GM21528 (cell line): ENCODE data around the gene SERPINF2.
"Not testable (repeated sequence)": the region's sequence is repeated elsewhere in the genome, so short reads cannot be mapped to it uniquely, and the experiment has no call there.

Source experiments
- ATAC-seq: cut with Tn5 transposase; IDR thresholded peaks from one replicate; pipeline ENCODE4 v1.9.1; 2021; ENCODE audit warnings: mild to moderate bottlenecking, moderate library complexity; ENCODE audit not compliant: unreplicated experiment, low FRiP score

SERPINF2 gene

DNA sequence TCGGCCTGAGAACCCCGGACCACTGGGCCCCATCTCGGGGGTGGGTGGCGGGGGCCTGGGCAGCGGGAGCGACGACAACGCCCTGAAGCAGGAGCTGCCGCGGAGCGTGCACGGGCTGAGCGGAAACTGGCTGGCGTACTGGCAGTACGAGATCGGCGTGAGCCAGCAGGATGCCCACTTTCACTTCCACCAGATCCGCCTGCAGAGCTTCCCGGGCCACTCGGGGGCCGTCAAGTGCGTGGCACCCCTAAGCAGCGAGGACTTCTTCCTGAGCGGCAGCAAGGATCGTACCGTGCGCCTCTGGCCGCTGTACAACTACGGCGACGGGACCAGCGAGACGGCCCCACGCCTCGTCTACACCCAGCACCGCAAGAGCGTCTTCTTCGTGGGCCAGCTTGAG, 8.9 kb upstream of the SERPINF2 start:
- ATAC-seq, result no peak

DNA sequence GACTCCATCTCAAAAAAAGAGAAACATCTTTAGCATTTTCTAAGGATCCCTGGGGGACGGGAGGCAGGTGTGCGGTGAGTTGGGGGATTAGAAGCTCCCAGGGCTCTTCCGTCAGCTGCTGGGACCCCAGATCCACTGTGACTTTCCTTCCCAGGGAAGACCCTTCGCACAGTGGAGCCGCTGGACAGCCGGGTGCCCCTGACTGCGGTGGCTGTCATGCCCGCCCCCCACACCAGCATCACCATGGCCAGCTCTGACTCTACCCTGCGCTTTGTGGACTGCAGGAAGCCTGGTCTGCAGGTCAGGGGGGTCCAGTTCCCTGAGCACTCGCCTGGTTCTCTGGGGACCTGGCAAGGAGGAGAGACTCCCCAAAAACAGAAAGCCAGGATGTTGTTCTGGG, 7.3 kb upstream of the SERPINF2 start:
- ATAC-seq, result no peak

DNA sequence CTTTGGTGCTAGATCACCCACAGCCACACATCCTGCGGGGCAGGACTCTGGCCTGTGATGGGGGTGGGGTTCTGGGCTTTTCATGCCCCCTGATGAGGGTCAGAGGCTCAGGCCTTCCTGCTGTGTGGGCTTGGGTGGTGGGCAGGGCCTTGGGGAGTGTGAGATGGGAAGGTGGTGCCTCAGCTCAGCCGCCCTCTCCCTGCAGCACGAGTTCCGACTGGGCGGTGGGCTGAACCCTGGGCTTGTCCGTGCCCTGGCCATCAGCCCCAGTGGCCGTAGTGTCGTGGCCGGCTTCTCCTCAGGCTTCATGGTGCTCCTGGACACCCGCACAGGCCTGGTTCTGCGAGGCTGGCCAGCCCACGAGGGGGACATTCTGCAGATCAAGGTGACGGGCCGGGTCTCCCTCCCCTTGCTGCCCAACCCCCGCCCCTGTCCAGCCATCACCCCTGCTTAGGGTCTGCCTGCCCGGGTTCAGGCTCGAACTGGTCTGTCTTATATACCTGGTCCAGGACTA, 6.8 kb upstream of the SERPINF2 start:
- ATAC-seq, result no peak

GRCh38 chr17:1736348-1737281, 6.1 kb upstream of the SERPINF2 start:
- ATAC-seq, result no peak

DNA sequence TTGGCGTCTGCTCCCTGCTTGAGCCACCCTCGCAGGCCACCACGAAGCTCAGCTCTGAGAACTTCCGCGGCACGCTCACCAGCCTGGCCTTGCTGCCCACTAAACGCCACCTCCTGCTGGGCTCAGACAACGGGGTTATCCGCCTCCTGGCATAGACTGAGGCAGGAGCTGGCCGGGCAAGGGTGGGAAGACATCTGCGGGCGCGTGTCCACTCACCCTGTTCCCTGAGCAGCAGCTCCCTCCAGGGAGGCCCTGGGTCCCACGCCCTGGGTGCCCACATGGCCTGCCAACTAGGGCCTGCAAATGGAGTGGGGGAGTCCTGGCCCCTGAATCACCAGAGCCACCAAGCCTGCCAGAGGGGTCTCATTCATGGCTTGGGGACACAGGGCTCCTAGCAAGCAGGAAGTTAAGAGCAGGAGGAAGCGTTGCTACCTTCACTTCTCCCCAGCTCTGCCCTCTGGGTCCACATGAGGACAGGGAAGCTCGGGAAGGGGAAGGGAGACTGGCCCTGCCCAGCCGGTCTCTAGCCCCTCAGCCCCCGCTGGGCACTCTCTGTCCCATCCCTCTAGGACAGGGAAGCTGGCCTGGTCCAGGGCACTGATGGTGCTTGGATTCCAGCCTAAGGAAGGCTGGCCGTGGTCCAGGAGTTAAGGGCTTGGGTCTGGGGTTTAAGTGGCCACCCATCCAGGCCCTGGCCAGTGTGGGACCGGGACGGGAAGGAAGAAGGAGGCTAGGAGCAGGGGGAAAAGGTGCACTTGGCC, 5.0 kb upstream of the SERPINF2 start:
- no peak for ATAC-seq

GRCh38 chr17:1741899-1742298, 772 bp upstream of the SERPINF2 start:
- not testable (repeated sequence) for ATAC-seq

DNA sequence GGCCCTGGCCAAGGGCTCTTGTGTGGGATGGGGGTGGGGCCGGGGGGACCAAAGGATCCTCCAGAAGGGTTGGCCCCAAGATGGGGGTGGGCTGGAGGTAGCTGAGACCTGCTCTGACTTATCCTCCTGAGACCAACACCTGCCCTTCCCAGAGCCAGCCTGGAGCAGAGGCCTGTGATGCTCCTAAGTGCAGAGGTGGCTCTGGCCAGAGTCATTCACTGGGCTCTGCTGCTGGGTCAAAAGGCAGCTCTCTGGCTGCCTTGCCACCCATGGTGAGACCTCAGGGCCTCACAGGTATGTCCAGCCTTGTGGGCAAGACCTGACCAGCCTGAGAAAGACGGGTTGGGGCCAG, 393 bp downstream of the SERPINF2 start:
- ATAC-seq, result no peak

GRCh38 chr17:1744551-1745512, 2.2 kb downstream of the SERPINF2 start:
- ATAC-seq, result no peak

DNA sequence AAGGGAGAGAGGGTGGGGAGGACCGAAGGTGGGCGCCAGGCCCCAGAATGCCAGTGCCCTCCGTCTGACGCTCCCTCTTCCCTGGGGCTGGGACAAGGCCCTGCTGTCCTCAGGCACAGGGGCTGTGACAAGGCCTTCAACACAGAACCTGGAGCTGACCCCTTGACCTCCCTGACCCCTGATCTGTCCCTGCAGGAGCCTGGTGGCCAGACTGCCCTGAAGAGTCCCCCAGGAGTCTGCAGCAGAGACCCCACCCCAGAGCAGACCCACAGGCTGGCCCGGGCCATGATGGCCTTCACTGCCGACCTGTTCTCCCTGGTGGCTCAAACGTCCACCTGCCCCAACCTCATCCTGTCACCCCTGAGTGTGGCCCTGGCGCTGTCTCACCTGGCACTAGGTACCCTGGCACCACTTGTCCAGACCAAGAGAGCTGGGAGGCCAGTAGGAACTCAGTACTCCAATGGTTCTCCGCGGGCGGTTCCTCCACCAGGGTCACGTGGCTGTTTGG, 2.9 kb downstream of the SERPINF2 start:
- no peak for ATAC-seq

GRCh38 chr17:1746975-1747543, 4.4 kb downstream of the SERPINF2 start:
- ATAC-seq, result no peak

- ATAC-seq, result no peak
Observed at GRCh38 chr17:1750628-1751027, 8.0 kb downstream of the SERPINF2 start.

DNA sequence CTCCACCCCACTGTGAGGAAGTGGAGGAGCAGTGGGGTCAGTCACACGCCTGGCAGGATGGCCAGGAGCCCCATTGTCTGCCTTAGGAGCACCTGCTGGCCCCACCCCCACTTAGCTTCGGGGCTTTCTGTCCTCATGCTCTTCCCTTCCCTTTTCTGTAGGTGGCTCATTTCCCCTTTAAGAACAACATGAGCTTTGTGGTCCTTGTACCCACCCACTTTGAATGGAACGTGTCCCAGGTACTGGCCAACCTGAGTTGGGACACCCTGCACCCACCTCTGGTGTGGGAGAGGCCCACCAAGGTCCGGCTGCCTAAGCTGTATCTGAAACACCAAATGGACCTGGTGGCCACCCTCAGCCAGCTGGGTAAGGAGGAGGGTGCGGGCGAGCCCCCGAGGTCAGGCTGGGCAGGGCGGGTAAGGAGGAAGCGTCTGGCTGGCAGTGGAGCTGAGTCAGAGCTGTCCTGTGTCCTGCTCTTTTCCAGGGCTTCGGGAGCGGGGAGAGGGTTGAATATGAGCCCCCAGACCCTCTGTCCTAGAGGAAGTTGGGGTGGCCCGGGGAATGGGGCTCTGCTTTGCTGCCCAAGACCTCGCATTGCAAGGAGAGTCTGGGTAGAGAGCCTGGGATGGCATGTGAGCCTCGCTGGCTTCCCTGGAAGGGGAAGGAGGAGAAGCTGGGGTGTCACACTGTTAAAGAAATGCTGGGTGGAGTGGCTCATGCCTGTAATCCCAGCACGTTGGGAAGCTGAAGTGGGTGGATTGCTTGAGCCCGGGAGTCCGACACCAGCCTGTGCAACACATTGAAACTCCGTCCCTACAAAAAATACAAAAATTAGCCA, 10.0 kb downstream of the SERPINF2 start:
- ATAC-seq, result no peak

DNA sequence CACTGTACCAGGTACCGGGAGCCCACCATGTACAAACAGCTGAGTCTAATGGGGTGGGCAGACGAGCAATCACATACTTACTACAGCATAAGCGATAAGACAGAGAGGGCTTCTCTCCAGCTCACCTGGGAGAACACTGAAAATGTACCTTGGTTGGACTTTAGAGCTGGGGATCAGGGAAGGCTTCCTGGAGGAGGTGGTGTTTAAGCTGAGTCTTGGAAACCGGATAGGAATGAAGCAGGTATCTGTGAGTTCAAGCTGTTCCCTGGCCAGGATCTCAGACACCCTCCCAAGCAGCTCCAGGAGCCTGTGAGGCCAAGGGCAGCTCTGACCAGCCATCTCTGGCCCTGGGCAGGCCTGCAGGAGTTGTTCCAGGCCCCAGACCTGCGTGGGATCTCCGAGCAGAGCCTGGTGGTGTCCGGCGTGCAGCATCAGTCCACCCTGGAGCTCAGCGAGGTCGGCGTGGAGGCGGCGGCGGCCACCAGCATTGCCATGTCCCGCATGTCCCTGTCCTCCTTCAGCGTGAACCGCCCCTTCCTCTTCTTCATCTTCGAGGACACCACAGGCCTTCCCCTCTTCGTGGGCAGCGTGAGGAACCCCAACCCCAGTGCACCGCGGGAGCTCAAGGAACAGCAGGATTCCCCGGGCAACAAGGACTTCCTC, 11.2 kb downstream of the SERPINF2 start:
- ATAC-seq, result no peak

DNA sequence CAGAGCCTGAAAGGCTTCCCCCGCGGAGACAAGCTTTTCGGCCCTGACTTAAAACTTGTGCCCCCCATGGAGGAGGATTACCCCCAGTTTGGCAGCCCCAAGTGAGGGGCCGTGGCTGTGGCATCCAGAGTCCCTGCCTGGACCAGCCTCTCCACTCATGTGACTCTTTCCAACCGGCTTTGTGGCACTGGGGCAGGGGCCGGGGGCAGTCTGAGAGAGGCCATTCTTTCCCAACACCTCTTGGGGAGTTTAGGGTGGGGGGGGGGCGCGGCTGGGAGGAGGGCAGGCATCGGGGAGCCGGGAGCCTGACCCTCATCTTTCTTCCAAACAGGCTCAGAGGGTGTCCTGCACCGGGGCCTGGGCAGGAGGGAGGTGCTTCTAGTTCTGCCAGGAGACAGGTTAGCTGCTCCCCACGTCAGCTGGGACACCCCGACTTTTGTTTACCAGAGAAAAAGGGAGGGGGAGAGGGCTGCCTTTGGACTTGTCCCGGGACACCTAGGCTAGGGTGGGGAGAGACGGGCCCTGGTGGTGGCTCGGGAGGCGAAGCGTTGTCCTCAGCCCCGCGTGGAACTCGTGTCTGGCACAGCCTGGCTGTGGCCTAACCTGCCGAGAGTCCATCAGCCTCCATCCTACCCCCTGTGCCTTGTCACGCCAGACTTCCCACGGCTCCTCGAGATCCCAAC, 11.9 kb downstream of the SERPINF2 start:
- no peak for ATAC-seq

- ATAC-seq, result no peak
Observed at GRCh38 chr17:1755252-1755826, 12.7 kb downstream of the SERPINF2 start.

GRCh38 chr17:1755827-1756262, 13.2 kb downstream of the SERPINF2 start:
- no peak for ATAC-seq

DNA sequence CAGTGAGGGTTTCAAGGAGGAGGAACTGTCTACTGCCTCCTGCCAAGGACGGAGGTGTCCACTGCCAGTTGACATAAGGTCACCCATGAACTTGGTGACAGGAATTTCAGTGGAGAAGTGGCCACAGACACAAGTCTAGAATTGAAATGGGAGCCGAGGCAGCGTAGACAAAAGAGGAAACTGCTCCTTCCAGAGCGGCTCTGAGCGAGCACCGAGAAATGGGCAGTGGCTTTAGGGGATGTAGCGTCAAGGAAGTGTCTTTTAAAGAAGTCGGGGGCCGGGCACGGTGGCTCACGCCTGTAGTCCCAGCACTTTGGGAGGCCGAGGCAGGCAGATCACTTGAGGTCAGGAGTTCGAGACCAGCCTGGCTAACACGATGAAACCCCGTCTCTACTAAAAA, 16.1 kb downstream of the SERPINF2 start:
- ATAC-seq, result no peak
